Measurements from ENCODE around the gene ZNF516.

Gene ZNF516

GRCh38 chr18:76471593-76471992 is 23.4 kb downstream of the ZNF516 start:
- TF ChIP-seq, protein P1, sequence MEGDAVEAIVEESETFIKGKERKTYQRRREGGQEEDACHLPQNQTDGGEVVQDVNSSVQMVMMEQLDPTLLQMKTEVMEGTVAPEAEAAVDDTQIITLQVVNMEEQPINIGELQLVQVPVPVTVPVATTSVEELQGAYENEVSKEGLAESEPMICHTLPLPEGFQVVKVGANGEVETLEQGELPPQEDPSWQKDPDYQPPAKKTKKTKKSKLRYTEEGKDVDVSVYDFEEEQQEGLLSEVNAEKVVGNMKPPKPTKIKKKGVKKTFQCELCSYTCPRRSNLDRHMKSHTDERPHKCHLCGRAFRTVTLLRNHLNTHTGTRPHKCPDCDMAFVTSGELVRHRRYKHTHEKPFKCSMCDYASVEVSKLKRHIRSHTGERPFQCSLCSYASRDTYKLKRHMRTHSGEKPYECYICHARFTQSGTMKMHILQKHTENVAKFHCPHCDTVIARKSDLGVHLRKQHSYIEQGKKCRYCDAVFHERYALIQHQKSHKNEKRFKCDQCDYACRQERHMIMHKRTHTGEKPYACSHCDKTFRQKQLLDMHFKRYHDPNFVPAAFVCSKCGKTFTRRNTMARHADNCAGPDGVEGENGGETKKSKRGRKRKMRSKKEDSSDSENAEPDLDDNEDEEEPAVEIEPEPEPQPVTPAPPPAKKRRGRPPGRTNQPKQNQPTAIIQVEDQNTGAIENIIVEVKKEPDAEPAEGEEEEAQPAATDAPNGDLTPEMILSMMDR (IDR thresholded peaks at IDR 0.05; ENCODE audit: control insufficient read depth, extremely low read depth, insufficient read depth) = no peak
- no peak overlapping the region for H3K4me3 ChIP-seq (ENCODE audit: low read depth, low read length)
- DNase-seq (ENCODE audit: low read depth) = no peak

DNA sequence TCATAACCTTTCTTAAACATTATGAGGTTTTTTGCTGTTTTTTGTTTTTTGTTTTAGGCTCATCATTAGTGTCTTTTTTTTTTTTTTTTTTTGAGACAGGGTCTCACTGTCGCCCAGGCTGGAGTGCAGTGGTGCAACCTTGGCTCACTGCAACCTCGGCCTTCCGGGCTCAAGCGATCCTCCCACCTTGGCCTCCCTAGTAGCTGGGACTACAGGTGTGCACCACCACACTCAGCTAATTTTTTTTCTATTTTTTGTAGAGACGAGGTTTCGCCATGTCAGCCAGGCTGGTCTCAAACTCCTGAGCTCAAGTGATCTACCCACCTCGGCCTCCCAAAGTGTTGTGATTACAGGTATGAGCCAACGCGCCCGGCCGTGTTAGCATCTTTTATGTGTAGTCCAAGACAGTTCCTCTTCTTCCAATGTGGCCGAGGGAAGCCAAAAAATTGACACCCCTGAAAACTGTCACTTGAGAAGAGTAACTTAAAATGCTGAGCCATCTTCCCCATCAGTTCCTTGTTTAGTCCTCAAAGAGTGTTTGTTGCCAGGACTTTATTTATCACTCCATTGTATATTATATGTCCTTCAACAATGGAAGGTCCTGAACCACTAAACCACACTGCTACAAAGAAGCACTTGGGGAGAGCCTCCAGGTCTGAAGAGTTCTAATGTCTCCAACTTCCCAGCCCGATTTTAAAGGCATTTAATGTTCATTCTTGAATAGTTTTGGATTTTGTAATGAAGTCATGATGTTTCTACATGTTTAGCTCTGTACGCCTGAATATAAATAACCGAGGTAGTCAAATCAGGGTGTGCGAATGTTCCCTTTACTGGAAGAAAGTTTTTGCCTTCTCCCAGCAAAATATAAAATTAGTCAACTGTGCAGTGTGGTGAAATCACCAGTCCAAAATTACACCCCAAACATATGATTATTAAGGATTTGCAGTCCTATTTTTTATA is 26.4 kb downstream of the ZNF516 start:
- no peak overlapping the region for H3K4me3 ChIP-seq (ENCODE audit: low read depth, low read length)

DNA sequence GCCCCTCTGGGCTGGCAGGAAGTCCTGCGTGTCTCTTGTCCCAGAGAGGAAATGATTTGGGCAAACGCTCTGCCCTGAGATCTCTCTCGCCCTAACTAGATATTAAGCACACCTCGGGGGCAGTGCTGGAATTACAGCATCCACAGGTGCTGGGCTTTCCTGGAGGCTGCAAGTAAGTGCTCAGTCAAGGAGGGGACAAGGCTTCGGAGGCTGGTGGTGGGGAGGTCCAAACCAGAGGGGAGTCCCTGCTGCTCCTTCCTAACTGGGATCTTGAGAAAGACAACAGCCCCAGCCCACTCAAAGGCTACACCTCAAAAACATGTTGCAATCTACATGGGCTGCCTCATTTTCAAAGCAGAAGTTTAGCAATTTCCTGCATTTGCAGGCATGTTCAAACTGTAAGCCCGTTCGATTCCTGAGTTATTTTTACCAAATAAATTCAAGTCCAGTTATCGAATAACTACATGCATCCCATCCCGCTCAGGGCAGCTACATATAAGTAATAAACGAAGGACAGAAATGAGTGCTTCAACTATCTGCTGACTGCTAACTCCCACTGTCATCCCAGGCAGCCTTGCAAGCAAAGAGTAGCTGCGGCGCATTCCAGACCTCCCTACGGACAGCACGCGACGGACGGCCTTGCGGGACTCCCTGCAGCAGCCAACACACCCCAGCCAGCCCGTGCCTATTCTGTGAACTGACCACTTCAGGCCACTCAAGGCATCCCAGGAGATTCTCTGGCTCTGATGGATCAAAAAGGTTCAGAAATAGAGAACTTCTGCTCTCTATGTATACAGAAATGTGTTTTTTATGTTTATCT is 27.5 kb downstream of the ZNF516 start:
- DNase-seq (ENCODE audit: low read depth) = no peak
- TF ChIP-seq, protein P1 (IDR thresholded peaks at IDR 0.05; ENCODE audit: control insufficient read depth, extremely low read depth, insufficient read depth) = no peak
- no peak overlapping the region for H3K4me3 ChIP-seq (ENCODE audit: low read depth, low read length)

More for the DNA sequence above, 26.4 kb downstream of the ZNF516 start:
- DNase-seq (ENCODE audit: low read depth) = no peak
- TF ChIP-seq, protein P1 (IDR thresholded peaks at IDR 0.05; ENCODE audit: control insufficient read depth, extremely low read depth, insufficient read depth) = no peak

- no peak overlapping the region for H3K4me3 ChIP-seq (ENCODE audit: low read depth, low read length)
- TF ChIP-seq, protein P1 (IDR thresholded peaks at IDR 0.05; ENCODE audit: control insufficient read depth, extremely low read depth, insufficient read depth) = no peak
- DNase-seq (ENCODE audit: low read depth) = no peak
Measured at GRCh38 chr18:76466410-76466991, 28.5 kb downstream of the ZNF516 start.

GRCh38 chr18:76465630-76466409 is 29.2 kb downstream of the ZNF516 start:
- no peak overlapping the region for H3K4me3 ChIP-seq (ENCODE audit: low read depth, low read length)
- TF ChIP-seq, protein P1 (IDR thresholded peaks at IDR 0.05; ENCODE audit: control insufficient read depth, extremely low read depth, insufficient read depth) = no peak
- DNase-seq (ENCODE audit: low read depth) = no peak
